ENCODE data around the gene KCNG4.
A peak's percentile ranks its signal among the peaks of the same experiment; 100 is the strongest.

The KCNG4 gene

GRCh38 chr16:84178892-84179611, 60.8 kb downstream of the KCNG4 start:
- Mint-ChIP-seq H3K36me3 (peaks cover 33% of the 10 kb centered on the region), H3K4me1 (peaks cover 23% of the 10 kb centered on the region), H3K4me3 (no peak overlapping the region), H3K9me3 (no peaks in the 10 kb centered on the region), H3K27ac (no peak overlapping the region)
- DNase-seq (ENCODE audit: low spot score in 2 of 2) (no peak), ATAC-seq (no peak)

- DNase-seq (ENCODE audit: low spot score in 2 of 2) (no peak), ATAC-seq (no peak)
- H3K9me3 Mint-ChIP-seq = no peaks in the 10 kb centered on the region
- peaks cover 33% of the 10 kb centered on the region for H3K36me3 Mint-ChIP-seq
- H3K27ac Mint-ChIP-seq = no peak overlapping the region
- peaks cover 21% of the 10 kb centered on the region for H3K4me1 Mint-ChIP-seq
- H3K4me3 Mint-ChIP-seq = no peak overlapping the region
Measured at GRCh38 chr16:84178146-84178765, 61.6 kb downstream of the KCNG4 start.

- ATAC-seq (peak; percentile 74), DNase-seq (ENCODE audit: low spot score in 2 of 2) (no peak)
- no peaks in the 10 kb centered on the region for H3K9me3 Mint-ChIP-seq
- no peak overlapping the region for H3K27ac Mint-ChIP-seq
- H3K4me3 Mint-ChIP-seq = no peak overlapping the region
- peaks cover 27% of the 10 kb centered on the region for H3K36me3 Mint-ChIP-seq
- H3K4me1 Mint-ChIP-seq = peaks cover 21% of the 10 kb centered on the region
Measured at GRCh38 chr16:84177741-84178073, 62.1 kb downstream of the KCNG4 start.

GRCh38 chr16:84176192-84177053, 63.4 kb downstream of the KCNG4 start:
- Mint-ChIP-seq H3K4me3 (no peak overlapping the region), H3K36me3 (peaks cover 24% of the 10 kb centered on the region), H3K27ac (no peak overlapping the region), H3K4me1 (peaks cover 21% of the 10 kb centered on the region), H3K9me3 (no peaks in the 10 kb centered on the region)
- DNase-seq (ENCODE audit: low spot score in 2 of 2) = no peak
- ATAC-seq = no peak

GRCh38 chr16:84175350-84176081, 64.3 kb downstream of the KCNG4 start:
- H3K9me3 Mint-ChIP-seq = no peaks in the 10 kb centered on the region
- peaks cover 18% of the 10 kb centered on the region for H3K36me3 Mint-ChIP-seq
- DNase-seq (ENCODE audit: low spot score in 2 of 2) (peak; percentile 44 to 74), ATAC-seq (peak; percentile 82)
- no peak overlapping the region for H3K4me3 Mint-ChIP-seq
- peaks cover 21% of the 10 kb centered on the region for H3K4me1 Mint-ChIP-seq
- H3K27ac Mint-ChIP-seq = peak overlapping the region; percentile 24

- Mint-ChIP-seq H3K27ac (no peak overlapping the region), H3K9me3 (no peaks in the 10 kb centered on the region), H3K4me3 (no peak overlapping the region), H3K4me1 (peaks cover 21% of the 10 kb centered on the region), H3K36me3 (peaks cover 11% of the 10 kb centered on the region)
- ATAC-seq (no peak), DNase-seq (ENCODE audit: low spot score in 2 of 2) (no peak)
Measured at GRCh38 chr16:84174396-84174795, 65.4 kb downstream of the KCNG4 start.

- H3K4me1 Mint-ChIP-seq = peaks cover 11% of the 10 kb centered on the region
- H3K27ac Mint-ChIP-seq = no peak overlapping the region
- DNase-seq (ENCODE audit: low spot score in 2 of 2) = no peak
- H3K9me3 Mint-ChIP-seq = no peaks in the 10 kb centered on the region
- H3K36me3 Mint-ChIP-seq = peaks cover 6% of the 10 kb centered on the region
- ATAC-seq = no peak
- H3K4me3 Mint-ChIP-seq = no peak overlapping the region
Measured at GRCh38 chr16:84169765-84170310, 70.0 kb downstream of the KCNG4 start.

Data from stimulated activated effector memory CD8-positive, alpha-beta T cell treated with anti-CD3 and anti-CD28 coated beads, Interleukin-12 subunit alpha, Interleukin-12 subunit beta, amount 100 ng/mL, for 72 hours (primary cell).